Upper lobe of left lung (tissue), 6 donors: ENCODE measurements around the gene CDT1. TPM values are rescaled to one million over a fixed set of nuclear protein-coding genes. Genes with fewer than 3 reads are reported as not detected.

Source experiments
- total RNA-seq, 6 donors: library from RNA; depleted of rRNA in 4 of 6; stranded (reverse); fragments of >200 nt in 4 of 6; gene quantifications; one replicate each; pipeline versions ENCODE4 v1.1.0 to v1.2.1, GENCODE V29; 2016 to 2021
- donor health status: DM: no; HTN: no; CAD: no; lungs with moderate emphysema.
- donor health status: DM: no; HTN: yes; CAD: no; lungs with severe emphysema.

CDT1 gene
- total RNA-seq, 6 donors from 2014 or later = 2.3 to 4.7 (median 3.5) TPM; not detected in 1

Other genes with a start within 250 kb of the CDT1 start
- 10 to 100 TPM; 22.0 to 74.4 (median 45.5) TPM for gene ZC3H18, start 233.4 kb upstream of the CDT1 start, total RNA-seq
- gene IL17C, start 165.2 kb upstream of the CDT1 start, total RNA-seq = under 1 TPM in 2 of 6 donors, not detected in 4; 0.40 to 0.76 TPM
- gene CYBA, start 152.7 kb upstream of the CDT1 start, total RNA-seq = 100 to 1,000 TPM; 213 to 472 (median 322) TPM
- gene MVD, start 140.7 kb upstream of the CDT1 start, total RNA-seq = 100 to 1,000 TPM in 2 of 6 donors, 10 to 100 TPM in 4; 38.1 to 114 (median 90.5) TPM
- 1 to 10 TPM in 4 of 6 donors, under 1 TPM in 1, not detected in 1; 0.78 to 8.1 (median 7.0) TPM for gene SNAI3, start 117.3 kb upstream of the CDT1 start, total RNA-seq
- 100 to 1,000 TPM in 1 of 6 donors, 10 to 100 TPM in 5; 23.2 to 101 (median 64.6) TPM for gene RNF166, start 97.4 kb upstream of the CDT1 start, total RNA-seq
- 10 to 100 TPM in 5 of 6 donors, 1 to 10 TPM in 1; 9.4 to 31.4 (median 20.6) TPM for gene CTU2, start 97.3 kb upstream of the CDT1 start, total RNA-seq
- 100 to 1,000 TPM; 107 to 535 (median 239) TPM for gene PIEZO1, start 18.6 kb upstream of the CDT1 start, total RNA-seq
- gene APRT, start 8.1 kb downstream of the CDT1 start, total RNA-seq = 100 to 1,000 TPM in 4 of 6 donors, 10 to 100 TPM in 2; 76.5 to 147 (median 124) TPM
- gene GALNS, start 53.2 kb downstream of the CDT1 start, total RNA-seq = 100 to 1,000 TPM in 1 of 6 donors, 10 to 100 TPM in 5; 24.8 to 140 (median 45.6) TPM
- 10 to 100 TPM; 10.9 to 62.5 (median 32.4) TPM for gene TRAPPC2L, start 53.3 kb downstream of the CDT1 start, total RNA-seq
- gene PABPN1L, start 62.9 kb downstream of the CDT1 start, total RNA-seq = under 1 TPM in 1 of 6 donors, not detected in 5; 0.20 TPM
- 10 to 100 TPM in 4 of 6 donors, 1 to 10 TPM in 2; 2.7 to 33.5 (median 15.2) TPM for gene CBFA2T3, start 173.4 kb downstream of the CDT1 start, total RNA-seq